Aorta (tissue), 5 donors: Measurements from ENCODE around the gene FLNA. TPM values are rescaled to one million over a fixed set of nuclear protein-coding genes. Genes with fewer than 3 reads are reported as not detected.

Source experiments
- ATAC-seq: fragments of 200-7000 bp; cut with Tn5 transposase; one replicate; pipeline ENCODE4 v1.9.1; 2022; ENCODE audit warnings: moderate library complexity; ENCODE audit not compliant: low FRiP score
- DNase-seq, 2 donors: peaks; one replicate each; pipeline ENCODE4 v3.0.0-alpha.2; 2020
- H3K27ac ChIP-seq, 2 donors: one replicate each; pipeline ENCODE4 v1.5.1; 2013; ENCODE audit warnings: low read length in 2 of 2, mild to moderate bottlenecking in 2 of 2, moderate library complexity in 2 of 2, control low read depth in 1 of 2, inconsistent platforms in 1 of 2, low read depth in 1 of 2
- H3K27me3 ChIP-seq, 2 donors: one replicate each; pipeline ENCODE4 v1.6.1; 2013; ENCODE audit warnings: control low read depth in 1 of 2, low read length in 1 of 2, mild to moderate bottlenecking in 1 of 2, moderate library complexity in 1 of 2; ENCODE audit not compliant: insufficient read depth in 2 of 2, control insufficient read depth in 1 of 2
- H3K36me3 ChIP-seq, 2 donors: one replicate each; pipeline ENCODE4 v1.6.1; 2013; ENCODE audit warnings: control low read depth in 1 of 2, low read length in 1 of 2, mild to moderate bottlenecking in 1 of 2; ENCODE audit not compliant: insufficient read depth in 2 of 2, control insufficient read depth in 1 of 2
- H3K4me1 ChIP-seq, 2 donors: one replicate each; pipeline ENCODE4 v1.6.1; 2013; ENCODE audit warnings: low read length in 2 of 2, control low read depth in 1 of 2, mild to moderate bottlenecking in 1 of 2, moderate library complexity in 1 of 2; ENCODE audit not compliant: insufficient read depth in 2 of 2, control insufficient read depth in 1 of 2
- H3K4me3 ChIP-seq, 2 donors: one replicate each; pipeline ENCODE4 v1.5.1; 2013; ENCODE audit warnings: low read length in 2 of 2, control low read depth in 1 of 2, mild to moderate bottlenecking in 1 of 2
- H3K9me3 ChIP-seq: one replicate; pipeline ENCODE4 v1.6.1; 2013; ENCODE audit warnings: mild to moderate bottlenecking, low read length; ENCODE audit not compliant: control insufficient read depth
- WGBS, 2 donors: extraction: QIAGEN DNeasy Blood & Tissue Kit; methylation state at CpG; one replicate each; pipeline ENCODE4 v1.1.7; 2013; 5-methylcytosine and 5-hydroxymethylcytosine counted together
- intact Hi-C, 2 donors: fragments of 100-400 bp; cut with DNase I; formaldehyde crosslinking; loops; one replicate each; pipeline versions ENCODE4 v1.14.2 to v1.15.0; 2022
- polyA plus RNA-seq, 2 donors: library from polyadenylated mRNA; stranded (reverse); fragments of 200-250 nt; gene quantifications; one replicate each; pipeline ENCODE4 v1.2.3, GENCODE V29; 2013
- total RNA-seq, 2 donors: library from RNA; stranded (reverse); fragmentation: NEBNext Ultra II Directional; extraction: Animal tissue kit (Norgen Biotek cat#: 25700); gene quantifications; one replicate each; pipeline ENCODE4 v1.2.1, GENCODE V29; 2021
- donor health status: healthy with polysubstance abuse.
- donor health status: Bipolar disorder and iron deficiency.
- donor health status: DM: no; HTN: no; CAD: no.
- donor health status: DM: no; HTN: no; CAD: no.
- donor health status: DM: yes; HTN: yes; CAD: no.

The FLNA gene
- total and polyA plus RNA-seq, 4 donors: 515 to 7,857 (median 5,958) TPM

DNA sequence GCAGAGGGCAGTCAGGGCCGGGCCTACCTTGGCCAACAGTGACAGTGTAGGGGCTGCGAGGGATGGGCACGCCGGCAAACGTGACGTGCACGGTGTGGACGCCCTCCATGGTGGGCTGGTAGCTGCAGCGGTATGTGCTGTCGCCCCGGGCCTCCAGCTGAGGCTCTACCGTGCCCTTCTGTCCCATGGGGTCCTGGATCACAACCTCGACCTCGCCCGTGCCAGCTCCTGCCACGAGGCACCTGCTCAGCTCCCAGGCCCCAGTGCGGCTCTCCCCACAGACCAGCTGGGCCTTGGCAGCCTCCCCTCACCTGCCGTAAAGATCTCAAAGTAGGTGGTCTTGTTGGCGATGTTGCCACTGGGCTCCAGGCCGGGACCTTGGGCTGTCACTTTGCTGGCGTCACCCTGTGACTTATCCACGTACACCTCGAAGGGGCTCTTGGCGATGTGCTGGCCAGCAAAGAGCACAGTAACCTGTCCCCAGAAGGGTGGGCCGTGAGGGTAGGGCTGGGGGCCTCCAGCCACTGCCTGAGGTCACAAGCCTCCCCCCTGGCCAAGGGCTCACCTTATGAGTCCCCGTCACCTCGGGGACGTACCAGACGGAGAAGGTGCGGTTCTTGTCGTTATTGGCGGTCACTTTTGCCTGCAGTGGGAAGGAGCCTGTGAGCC, 8.3 kb downstream of the FLNA start:
- peaks cover 0 to 17% of the 10 kb centered on the region in 2 donors for H3K36me3 ChIP-seq
- ATAC-seq: no peak
- WGBS, 2 donors: 24 to 56% methylated on average over 26 to 32 of the region's 32 CpGs
- no peaks in the 10 kb centered on the region for H3K9me3 ChIP-seq
- H3K27ac ChIP-seq: peak overlapping the region in 1 of 2 donors; percentile 68
- no peaks in the 10 kb centered on the region for H3K27me3 ChIP-seq
- no peaks in the 10 kb centered on the region for H3K4me1 ChIP-seq
- intact Hi-C loops: no loop called here
- DNase-seq: no peak
- H3K4me3 ChIP-seq: no peak overlapping the region

DNA sequence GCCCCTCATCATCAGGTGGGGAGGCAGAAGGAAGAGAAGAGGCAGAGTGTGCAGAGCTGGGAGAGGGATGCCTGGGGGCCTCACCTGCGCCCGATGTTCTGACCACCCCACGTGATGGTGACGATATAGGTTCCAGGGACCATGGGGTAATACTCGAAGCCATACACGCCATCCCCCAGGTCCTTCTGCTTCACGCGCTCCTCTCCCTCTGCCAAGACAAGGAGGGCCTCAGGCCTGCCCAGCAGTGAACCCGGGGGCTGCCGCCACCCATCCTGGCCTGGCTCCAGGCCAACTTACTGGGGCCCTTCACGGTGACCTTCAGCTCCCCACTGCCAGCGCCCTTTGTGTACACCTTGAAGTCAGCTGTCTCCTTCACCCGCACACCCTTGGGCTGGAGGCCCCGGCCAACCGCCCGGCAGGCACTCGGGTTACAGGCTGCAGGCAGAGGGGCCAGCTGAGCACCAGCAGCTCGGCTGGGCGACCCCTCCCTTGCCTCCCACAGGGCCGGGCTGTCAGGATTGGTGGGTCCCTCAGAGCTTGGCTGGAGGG, 9.3 kb downstream of the FLNA start:
- no peak for DNase-seq
- Histone ChIP-seq H3K36me3 (peaks cover 0 to 15% of the 10 kb centered on the region in 2 donors), H3K27ac (no peak overlapping the region), H3K9me3 (no peaks in the 10 kb centered on the region), H3K4me3 (no peak overlapping the region), H3K4me1 (no peaks in the 10 kb centered on the region), H3K27me3 (no peaks in the 10 kb centered on the region)
- ATAC-seq: no peak
- WGBS, 2 donors: 29 to 69% methylated on average over 17 to 20 of the region's 20 CpGs
- intact Hi-C loops: no loop called here

DNA sequence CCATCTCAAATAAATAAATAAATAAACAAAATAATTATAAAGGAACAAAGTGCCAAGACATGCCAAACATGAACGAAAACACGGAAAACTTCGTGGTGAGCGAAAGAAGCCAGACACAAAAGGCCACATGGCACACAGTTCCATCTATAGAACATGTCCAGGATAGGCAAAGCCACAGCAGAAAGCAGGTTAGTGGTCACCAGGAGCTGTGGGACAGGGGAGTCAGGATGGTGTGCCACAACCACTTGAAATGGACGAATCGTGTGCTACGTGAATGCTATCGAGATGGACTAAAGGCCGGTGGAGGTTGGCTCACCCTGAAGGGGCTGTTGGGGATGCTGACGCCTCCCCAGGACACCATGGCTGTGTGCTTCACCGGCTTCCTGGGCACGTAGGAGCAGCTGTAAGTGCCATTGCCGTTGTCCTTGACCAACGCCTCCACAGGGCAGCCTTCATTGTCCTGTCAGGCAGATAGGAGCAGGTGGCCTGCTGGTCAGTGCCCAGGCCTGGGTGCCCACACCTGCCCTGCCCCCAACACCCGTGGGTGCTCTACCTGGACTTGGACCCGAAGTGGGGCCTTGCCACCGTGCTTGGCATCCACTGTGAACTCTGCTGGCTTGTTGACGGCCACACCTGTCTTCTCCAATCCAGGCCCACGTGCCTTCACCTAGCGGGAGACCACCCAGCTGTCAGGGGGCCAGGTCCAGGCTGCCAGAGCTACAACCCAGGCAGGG, 10.6 kb downstream of the FLNA start:
- DNase-seq (no peak), ATAC-seq (no peak)
- H3K36me3 ChIP-seq: peaks cover 0 to 25% of the 10 kb centered on the region in 2 donors
- WGBS, 2 donors: 22 to 54% methylated on average over 20 of the region's 20 CpGs
- no peaks in the 10 kb centered on the region for H3K4me1 ChIP-seq
- H3K9me3 ChIP-seq: no peaks in the 10 kb centered on the region
- intact Hi-C loops: no loop called here
- H3K4me3 ChIP-seq: no peak overlapping the region
- H3K27ac ChIP-seq: peak overlapping the region in 1 of 2 donors; percentile 5
- H3K27me3 ChIP-seq: no peaks in the 10 kb centered on the region

DNA sequence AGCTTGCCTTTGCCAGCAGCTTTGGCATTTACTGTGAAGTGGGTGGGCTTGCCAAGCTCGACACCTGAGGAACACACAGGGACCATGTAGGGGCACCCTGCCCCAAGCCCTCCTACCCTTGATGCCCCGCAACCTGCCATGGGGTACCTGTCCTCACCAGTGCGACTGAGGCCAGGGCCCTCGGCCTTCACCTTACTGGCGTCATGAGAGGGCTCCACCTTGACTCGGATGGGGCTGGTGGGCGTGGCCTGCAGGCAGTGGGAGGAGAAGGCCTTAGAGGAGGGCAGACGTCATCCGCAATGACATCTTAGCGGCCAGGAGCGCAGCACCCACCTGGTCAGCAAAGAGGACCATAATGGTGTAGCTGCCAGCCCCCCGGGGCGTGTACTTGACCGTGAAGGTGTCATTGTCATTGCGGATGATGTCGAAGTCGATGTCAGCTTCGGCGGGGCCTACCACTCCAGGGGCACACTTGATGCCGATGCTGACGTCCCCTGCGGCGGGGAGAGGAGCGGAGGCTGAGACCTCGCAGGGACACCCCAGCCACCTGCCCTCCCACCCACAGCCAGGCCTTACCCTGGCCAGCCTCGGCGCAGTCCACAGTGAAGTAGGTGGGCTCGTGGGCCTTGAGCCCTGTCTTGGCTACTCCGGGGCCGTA, 12.2 kb downstream of the FLNA start:
- no peaks in the 10 kb centered on the region for H3K9me3 ChIP-seq
- no peak overlapping the region for H3K27ac ChIP-seq
- no peak overlapping the region for H3K4me3 ChIP-seq
- ATAC-seq: no peak
- no peaks in the 10 kb centered on the region for H3K4me1 ChIP-seq
- no peak for DNase-seq
- no peaks in the 10 kb centered on the region for H3K27me3 ChIP-seq
- intact Hi-C loops: no loop called here
- peaks cover 0 to 28% of the 10 kb centered on the region in 2 donors for H3K36me3 ChIP-seq
- 63 to 77% methylated on average over 29 to 30 of the region's 30 CpGs for WGBS, 2 donors

DNA sequence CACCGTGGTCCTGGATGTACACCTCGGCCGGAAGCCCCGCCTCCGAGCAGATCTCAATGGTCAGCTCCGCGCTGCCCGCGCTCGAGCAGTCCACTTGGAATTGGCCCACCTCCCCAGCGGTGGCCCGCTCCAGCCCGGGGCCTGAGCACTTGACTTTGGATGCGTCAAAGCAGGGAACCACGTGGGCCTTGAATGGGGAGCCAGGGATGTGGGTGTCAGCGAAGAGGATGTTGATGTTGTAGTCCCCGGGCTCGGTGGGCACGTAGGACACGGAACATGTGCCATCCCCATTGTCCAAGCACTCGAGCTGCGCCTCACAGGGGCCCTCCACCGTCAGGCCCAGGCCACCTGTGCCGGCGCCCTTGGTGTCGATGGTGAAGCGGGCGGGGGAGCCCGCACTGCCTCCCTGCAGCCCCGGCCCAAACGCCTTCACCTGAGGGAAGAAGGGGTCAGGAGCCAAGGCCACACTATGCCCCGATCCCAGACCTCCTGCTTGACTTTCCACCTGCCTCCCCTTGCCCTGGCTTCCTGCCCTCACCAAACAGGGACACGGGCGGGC, 14.2 kb downstream of the FLNA start:
- intact Hi-C loops: no loop called here

DNA sequence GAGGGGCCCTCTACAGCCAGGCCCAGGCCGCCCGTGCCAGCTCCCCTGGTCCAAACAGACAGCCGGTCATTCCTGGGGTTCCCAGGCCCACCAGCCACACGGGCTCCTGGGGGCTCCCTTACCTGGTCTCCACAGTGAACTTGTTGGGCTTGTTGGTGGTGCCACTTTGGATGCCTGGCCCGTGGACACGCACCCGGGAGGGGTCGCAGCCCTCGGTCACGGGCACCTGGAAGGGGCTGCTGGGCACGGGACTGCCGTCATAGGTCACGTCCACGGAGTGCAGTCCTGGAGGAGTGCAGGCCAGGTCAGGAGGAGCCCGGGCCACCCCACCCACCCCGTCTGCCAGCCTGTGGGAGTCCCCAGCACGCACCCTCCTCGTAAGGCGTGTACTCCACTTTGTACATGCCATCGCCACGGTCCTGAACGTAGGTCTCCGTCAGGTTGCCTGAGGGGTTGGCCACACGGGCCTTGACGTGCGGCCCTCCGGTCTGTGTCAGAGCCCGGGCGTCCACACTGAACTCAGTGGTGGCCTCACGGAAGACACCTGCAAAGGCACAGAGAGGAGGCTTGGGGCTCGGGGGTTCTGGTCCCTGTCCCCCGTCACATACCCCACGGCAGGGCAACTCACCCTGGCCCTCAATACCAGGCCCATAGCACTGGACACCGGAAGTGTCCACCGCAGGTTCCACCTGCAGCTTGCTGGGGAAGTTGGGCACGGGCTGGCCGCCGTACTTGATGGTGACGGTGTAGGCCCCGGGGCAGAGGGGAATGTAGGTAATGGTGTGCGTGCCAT, 14.9 kb downstream of the FLNA start:
- Histone ChIP-seq H3K9me3 (no peaks in the 10 kb centered on the region), H3K4me3 (no peak overlapping the region), H3K27me3 (no peaks in the 10 kb centered on the region), H3K27ac (no peak overlapping the region), H3K4me1 (no peaks in the 10 kb centered on the region), H3K36me3 (peaks cover 0 to 24% of the 10 kb centered on the region in 2 donors)
- ATAC-seq: no peak
- DNase-seq: no peak
- intact Hi-C loops: no loop called here
- WGBS, 2 donors: 59 to 79% methylated on average over 41 of the region's 41 CpGs

More for the DNA sequence above, 14.2 kb downstream of the FLNA start:
- no peak overlapping the region for H3K27ac ChIP-seq
- H3K4me1 ChIP-seq: no peaks in the 10 kb centered on the region
- H3K4me3 ChIP-seq: no peak overlapping the region
- H3K36me3 ChIP-seq: peaks cover 0 to 24% of the 10 kb centered on the region in 2 donors
- ATAC-seq (no peak), DNase-seq (no peak)
- no peaks in the 10 kb centered on the region for H3K27me3 ChIP-seq
- 51 to 70% methylated on average over 34 of the region's 34 CpGs for WGBS, 2 donors
- H3K9me3 ChIP-seq: no peaks in the 10 kb centered on the region

DNA sequence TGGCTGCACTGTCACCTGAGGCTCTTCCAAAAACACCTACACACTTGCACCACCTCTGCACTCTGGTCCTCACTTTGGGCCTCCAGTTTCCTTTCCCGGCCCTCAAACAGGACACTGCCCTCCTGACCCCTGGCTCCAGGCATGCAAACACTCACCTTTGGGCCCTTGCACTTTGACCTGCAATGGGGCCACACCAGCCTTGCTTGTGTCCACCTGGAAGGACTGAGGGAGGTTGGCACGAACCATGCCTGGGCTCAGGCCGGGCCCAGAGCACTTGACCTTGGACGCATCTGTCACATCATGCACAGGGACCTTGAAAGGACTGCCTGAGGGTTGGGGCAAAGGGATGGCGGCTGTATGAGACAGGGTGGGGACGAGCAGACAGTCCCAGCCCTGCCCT, 15.6 kb downstream of the FLNA start:
- WGBS, 2 donors: 60 to 78% methylated on average over 6 of the region's 6 CpGs
- Histone ChIP-seq H3K27me3 (no peaks in the 10 kb centered on the region), H3K4me3 (no peak overlapping the region), H3K27ac (no peak overlapping the region), H3K9me3 (no peaks in the 10 kb centered on the region), H3K36me3 (peaks cover 0 to 26% of the 10 kb centered on the region in 2 donors), H3K4me1 (no peaks in the 10 kb centered on the region)
- DNase-seq (no peak), ATAC-seq (no peak)
- intact Hi-C loops: no loop called here

DNA sequence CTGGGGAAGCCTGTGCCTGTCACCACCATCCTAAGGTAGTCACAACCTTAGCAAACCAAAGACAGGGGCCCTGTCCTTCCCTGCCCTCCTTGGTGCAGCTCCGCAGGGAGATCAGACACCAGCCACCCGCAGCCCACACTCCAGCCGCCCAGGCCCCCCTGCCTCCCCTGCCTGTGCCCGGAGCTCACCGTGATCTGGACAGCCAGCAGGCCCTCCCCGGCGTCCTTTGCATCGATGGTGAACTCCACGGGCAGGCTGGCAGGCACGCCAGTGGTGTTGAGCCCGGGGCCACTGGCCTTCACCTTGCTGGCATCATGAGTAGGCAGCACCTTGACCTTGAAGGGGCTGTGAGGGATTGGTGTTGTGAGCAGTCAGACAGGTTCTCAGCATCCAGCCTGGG, 16.4 kb downstream of the FLNA start:
- Histone ChIP-seq H3K27ac (peak overlapping the region in 1 of 2 donors; percentile 9), H3K4me3 (no peak overlapping the region), H3K4me1 (no peaks in the 10 kb centered on the region), H3K9me3 (no peaks in the 10 kb centered on the region), H3K36me3 (peaks cover 0 to 27% of the 10 kb centered on the region in 2 donors), H3K27me3 (no peaks in the 10 kb centered on the region)
- 63 to 65% methylated on average over 11 of the region's 11 CpGs for WGBS, 2 donors
- DNase-seq (no peak), ATAC-seq (no peak)
- intact Hi-C loops: no loop called here
